ENCODE data around the gene GALNTL6. TPM values are rescaled to one million over a fixed set of nuclear protein-coding genes. Genes with fewer than 3 reads are reported as not detected.
"Not testable (repeated sequence)": the region's sequence is repeated elsewhere in the genome, so short reads cannot be mapped to it uniquely, and the experiment has no call there.

The GALNTL6 gene
- polyA plus RNA-seq, 3 donors = 0.79 to 1.5 (median 1.0) TPM

DNA sequence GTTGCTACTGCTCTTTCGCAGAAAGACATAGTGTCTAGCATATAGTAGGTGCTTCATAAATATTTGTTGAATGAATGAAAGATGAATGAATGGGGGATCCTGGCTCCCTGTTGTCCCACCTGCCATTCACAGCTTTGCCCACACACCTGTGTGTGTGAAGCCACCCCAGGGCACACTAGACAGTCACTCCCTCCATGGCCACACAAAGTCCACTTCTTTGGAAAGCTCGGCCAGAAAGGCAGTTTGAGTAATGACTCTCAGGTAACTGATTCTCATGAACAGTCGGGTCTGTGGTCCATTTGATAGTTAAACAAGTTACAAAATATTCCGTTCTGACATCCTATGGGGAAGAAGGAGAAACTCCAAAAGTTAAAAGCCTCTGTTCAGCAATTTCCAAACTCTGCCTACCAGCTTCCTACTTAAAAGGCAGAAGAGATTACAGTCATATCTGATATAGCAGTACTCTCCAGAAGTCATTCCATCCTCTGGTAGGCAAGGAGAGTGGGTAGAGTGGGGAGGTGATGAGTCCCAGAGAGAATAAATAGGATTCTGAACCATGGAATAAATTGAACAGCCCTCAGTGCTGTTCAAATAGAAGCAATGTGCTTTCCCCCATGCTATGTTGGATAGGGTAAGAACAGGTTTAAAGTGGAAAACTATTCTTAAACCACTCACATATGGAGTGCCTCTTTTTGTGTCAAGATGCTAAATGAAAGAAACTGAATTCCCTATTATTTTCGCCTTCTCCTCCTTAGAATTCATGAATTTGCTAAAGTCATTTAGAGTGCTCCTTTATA, 1150.5 kb downstream of the GALNTL6 start:
- no peak for DNase-seq (ENCODE audit: extremely low read depth in 1 of 11, low read depth in 9 of 11, low spot score in 4 of 11)

- DNase-seq (ENCODE audit: extremely low read depth in 1 of 11, low read depth in 9 of 11, low spot score in 4 of 11) = not testable (repeated sequence)
These were observed 1157.0 kb downstream of the GALNTL6 start for GRCh38 chr4:172970189-172970588.

- DNase-seq (ENCODE audit: extremely low read depth in 1 of 11, low read depth in 9 of 11, low spot score in 4 of 11) = no peak
These were observed 1161.4 kb downstream of the GALNTL6 start for GRCh38 chr4:172974586-172974985.

- DNase-seq (ENCODE audit: extremely low read depth in 1 of 11, low read depth in 9 of 11, low spot score in 4 of 11) = no peak
These were observed 1162.5 kb downstream of the GALNTL6 start for GRCh38 chr4:172975651-172976229.

GRCh38 chr4:172977491-172978041, 1164.4 kb downstream of the GALNTL6 start:
- not testable (repeated sequence) for DNase-seq (ENCODE audit: extremely low read depth in 1 of 11, low read depth in 9 of 11, low spot score in 4 of 11)

GRCh38 chr4:172978848-172979247, 1165.6 kb downstream of the GALNTL6 start:
- DNase-seq (ENCODE audit: extremely low read depth in 1 of 11, low read depth in 9 of 11, low spot score in 4 of 11) = no peak

DNA sequence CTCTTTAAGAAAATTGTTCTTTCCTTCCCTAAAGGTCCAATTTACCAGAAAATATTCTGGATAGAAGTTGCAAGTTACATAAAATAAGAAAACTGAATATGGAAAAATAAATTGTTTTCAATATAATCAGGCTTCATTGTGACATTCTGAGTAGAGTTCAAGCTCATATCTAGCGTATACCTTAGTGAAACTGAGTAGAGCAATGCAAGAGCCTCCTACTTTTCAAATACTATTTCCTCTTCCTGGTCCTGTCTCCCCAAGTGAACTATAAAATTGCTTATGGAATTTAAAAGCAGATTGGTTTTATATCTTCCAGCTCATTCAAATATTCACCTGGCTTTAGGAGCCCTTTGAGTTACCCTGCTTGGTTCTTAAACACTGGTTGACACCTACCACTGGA, 1166.1 kb downstream of the GALNTL6 start:
- no peak for DNase-seq (ENCODE audit: extremely low read depth in 1 of 11, low read depth in 9 of 11, low spot score in 4 of 11)

DNA sequence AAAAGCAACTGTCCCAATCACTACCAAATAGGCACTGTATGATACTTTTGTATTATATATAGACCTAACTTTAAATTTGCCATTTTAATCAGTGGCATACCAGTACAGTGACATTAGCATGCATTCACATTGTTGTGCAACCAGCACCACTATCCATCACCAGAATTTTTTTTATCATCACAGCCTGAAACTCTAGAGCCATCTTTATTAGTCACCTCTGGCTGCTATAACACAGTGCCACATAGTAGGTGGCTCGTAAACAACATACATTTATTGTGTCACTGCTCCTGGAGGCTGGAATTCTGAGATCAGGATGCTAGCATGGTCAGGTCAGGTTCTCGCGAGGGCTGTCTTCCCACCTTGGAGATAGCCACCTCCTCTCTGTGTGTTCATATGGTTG, 1167.0 kb downstream of the GALNTL6 start:
- DNase-seq (ENCODE audit: extremely low read depth in 1 of 11, low read depth in 9 of 11, low spot score in 4 of 11) = no peak

DNA sequence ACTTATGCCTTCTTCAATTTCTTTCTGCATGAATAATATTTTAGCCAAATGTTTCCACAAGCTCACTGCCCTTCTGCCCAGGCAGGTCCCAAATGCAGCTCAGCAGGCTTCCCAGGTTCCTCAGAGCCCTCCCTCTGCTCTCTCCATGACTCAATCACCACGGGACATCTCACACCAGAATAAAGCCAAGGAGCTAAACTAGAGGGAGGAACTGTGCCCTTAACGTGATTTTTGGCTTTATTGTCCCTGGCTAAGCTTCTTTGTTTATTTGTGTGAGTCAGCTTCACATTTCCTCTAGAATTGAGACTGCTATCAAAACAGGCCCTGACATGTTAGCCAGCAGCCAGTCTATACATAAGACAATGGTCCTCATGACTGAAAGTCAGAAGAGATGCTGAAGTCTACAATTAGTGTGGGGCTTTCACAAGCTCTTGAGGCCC, 1169.0 kb downstream of the GALNTL6 start:
- no peak for DNase-seq (ENCODE audit: extremely low read depth in 1 of 11, low read depth in 9 of 11, low spot score in 4 of 11)

- DNase-seq (ENCODE audit: extremely low read depth in 1 of 11, low read depth in 9 of 11, low spot score in 4 of 11) = no peak
These were observed 1169.8 kb downstream of the GALNTL6 start for GRCh38 chr4:172983014-172983413.

DNA sequence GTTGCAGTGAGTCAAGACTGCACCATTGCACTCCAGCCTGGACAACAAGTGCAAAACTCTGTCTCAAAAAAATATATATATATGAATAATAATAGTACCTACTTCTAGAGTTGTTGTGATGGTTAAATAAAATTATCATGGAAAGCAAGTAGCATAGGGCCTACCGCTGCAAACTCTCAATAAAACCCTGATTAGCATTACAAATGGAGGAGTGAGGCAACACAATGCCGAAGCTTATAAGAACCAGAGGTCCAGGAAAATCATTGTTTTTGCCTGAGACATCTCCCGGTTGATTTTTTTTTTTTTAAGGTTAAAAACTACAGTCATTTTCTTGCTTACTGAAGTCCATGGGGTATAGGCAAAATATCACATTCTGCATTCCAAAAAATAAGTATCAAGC, 1170.4 kb downstream of the GALNTL6 start:
- no peak for DNase-seq (ENCODE audit: extremely low read depth in 1 of 11, low read depth in 9 of 11, low spot score in 4 of 11)

DNA sequence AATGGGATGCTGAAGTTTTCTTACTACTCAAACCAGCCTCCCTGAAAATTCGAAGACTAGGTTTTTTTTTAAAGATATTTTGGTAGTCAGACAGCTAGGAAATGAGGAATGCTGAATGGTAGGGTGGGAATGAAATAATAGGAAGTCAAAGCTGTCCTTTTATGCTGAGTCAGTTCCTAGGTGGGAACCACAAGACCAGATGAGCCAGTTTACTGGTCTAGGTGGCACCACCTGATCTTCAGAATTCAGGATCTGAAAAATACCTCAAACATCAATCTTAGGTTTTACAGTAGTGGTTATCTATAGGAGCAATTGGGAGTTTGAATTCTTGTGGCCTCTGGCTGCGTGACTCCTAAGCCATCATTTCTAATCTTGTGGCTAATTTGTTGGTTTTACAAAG, 1172.3 kb downstream of the GALNTL6 start:
- DNase-seq (ENCODE audit: extremely low read depth in 1 of 11, low read depth in 9 of 11, low spot score in 4 of 11) = no peak

GRCh38 chr4:172986114-172986513, 1172.9 kb downstream of the GALNTL6 start:
- DNase-seq (ENCODE audit: extremely low read depth in 1 of 11, low read depth in 9 of 11, low spot score in 4 of 11) = no peak

- no peak for DNase-seq (ENCODE audit: extremely low read depth in 1 of 11, low read depth in 9 of 11, low spot score in 4 of 11)
These were observed 1177.0 kb downstream of the GALNTL6 start for GRCh38 chr4:172989984-172990820.

- DNase-seq (ENCODE audit: extremely low read depth in 1 of 11, low read depth in 9 of 11, low spot score in 4 of 11) = no peak
These were observed 1179.6 kb downstream of the GALNTL6 start for GRCh38 chr4:172992648-172993378.

- no peak for DNase-seq (ENCODE audit: extremely low read depth in 1 of 11, low read depth in 9 of 11, low spot score in 4 of 11)
These were observed 1182.0 kb downstream of the GALNTL6 start for GRCh38 chr4:172995161-172995560.

- DNase-seq (ENCODE audit: extremely low read depth in 1 of 11, low read depth in 9 of 11, low spot score in 4 of 11) = no peak
These were observed 1182.5 kb downstream of the GALNTL6 start for GRCh38 chr4:172995704-172996103.

- DNase-seq (ENCODE audit: extremely low read depth in 1 of 11, low read depth in 9 of 11, low spot score in 4 of 11) = no peak
These were observed 1183.5 kb downstream of the GALNTL6 start for GRCh38 chr4:172996571-172997216.

Measured in renal cortex interstitium (tissue), 11 donors.